K562 (cell line): ENCODE results near the gene ODC1. TPM values are rescaled to one million over a fixed set of nuclear protein-coding genes. Genes with fewer than 3 reads are reported as not detected.
"Not testable (repeated sequence)": the region's sequence is repeated elsewhere in the genome, so short reads cannot be mapped to it uniquely, and the experiment has no call there.

Experiments used
- ATAC-seq: fragments of 200-7000 bp; cut with Tn5 transposase; 3 replicates; pipeline ENCODE4 v1.9.1; 2020; ENCODE audit warnings: moderate library complexity
- BruUV-seq: library from RNA; stranded (reverse); fragments of 400-500 nt; replicated peaks from 2 replicates; lab custom pipeline; 2021; lab: Mats Ljungman, UMichigan
- CTCF ChIA-PET: fragments of 300-600 bp; formaldehyde crosslinking; extraction: SDS; loops from one replicate; lab custom pipeline; 2021; ENCODE audit warnings: low intra/inter-chr PET ratio; lab: Yijun Ruan, JAX
- POLR2A ChIA-PET: fragments of 300-600, 350-650 bp; sonication (Branson Sonifier 250); formaldehyde crosslinking; extraction: SDS; loops from one replicate; lab custom pipeline; 2021; ENCODE audit warnings: antibody characterized with exemption, inconsistent platforms; lab: Yijun Ruan, JAX
- DNase-seq, 4 experiments: peaks; one replicate each; pipeline versions ENCODE4 v3.0.0 to v3.0.0-alpha.2; 2011 to 2018; ENCODE audit warnings: low spot score in 3 of 4, mixed read lengths in 3 of 4; ENCODE audit errors: extremely low read depth in 1 of 4
- FAIRE-seq: peaks from 2 replicates; lab custom pipeline; 2011; peaks lifted over from hg19 to GRCh38; lab: Jason Lieb, UNC
- H2AFZ ChIP-seq: 2 replicates; pipeline ENCODE4 v1.6.0; 2011; ENCODE audit warnings: low read depth, low read length, control low read depth, inconsistent platforms
- H3K27ac ChIP-seq: fragments of 200-600 bp; 3 replicates; pipeline ENCODE4 v1.8.0; 2011; ENCODE audit warnings: low read depth, mild to moderate bottlenecking, control low read depth, inconsistent platforms, low read length, moderate library complexity, mixed read lengths; ENCODE audit errors: extremely low read depth
- H3K27me3 ChIP-seq, 2 experiments: fragments of 300-600 bp in 1 of 2; 2 replicates in 1 of 2; 3 replicates in 1 of 2; pipeline versions ENCODE4 v1.6.0 to v1.8.0; 2011; ENCODE audit warnings: inconsistent platforms in 2 of 2, low read length in 2 of 2, mild to moderate bottlenecking in 1 of 2, mixed read lengths in 1 of 2, moderate library complexity in 1 of 2; ENCODE audit not compliant: control insufficient read depth in 2 of 2, insufficient read depth in 2 of 2
- H3K36me3 ChIP-seq: fragments of 300-600 bp; 3 replicates; pipeline ENCODE4 v1.8.0; 2011; ENCODE audit warnings: mild to moderate bottlenecking, low read length, inconsistent platforms; ENCODE audit not compliant: control insufficient read depth, insufficient read depth
- H3K4me1 ChIP-seq, 2 experiments: fragments of 200-600 bp in 1 of 2; replicated peaks in 1 of 2; 2 replicates in 1 of 2; 3 replicates in 1 of 2; pipeline versions ENCODE4 v1.5.1 to v1.8.0; 2011; ENCODE audit warnings: inconsistent platforms in 2 of 2, low read length in 2 of 2, mild to moderate bottlenecking in 1 of 2, mixed read lengths in 1 of 2, moderate library complexity in 1 of 2; ENCODE audit not compliant: control insufficient read depth in 2 of 2, insufficient read depth in 2 of 2
- H3K4me2 ChIP-seq: 2 replicates; pipeline ENCODE4 v1.6.1; 2011; ENCODE audit warnings: low read length, control low read depth, inconsistent platforms, mixed read lengths; ENCODE audit not compliant: insufficient read depth
- H3K4me3 ChIP-seq: fragments of 200-600 bp; sonication (generic), shearing (Covaris generic); 2 replicates; pipeline ENCODE4 v1.5.1; 2016; ENCODE audit warnings: control low read depth, inconsistent platforms
- H3K79me2 ChIP-seq: fragments of 200-600 bp; 3 replicates; pipeline ENCODE4 v1.8.0; 2011; ENCODE audit warnings: low read length, inconsistent platforms; ENCODE audit not compliant: control insufficient read depth, insufficient read depth
- H3K9ac ChIP-seq, 2 experiments: 2 replicates each; pipeline versions ENCODE4 v1.6.0 to v1.6.1; 2011; ENCODE audit warnings: low read depth in 2 of 2, low read length in 2 of 2, control low read depth in 1 of 2, inconsistent platforms in 1 of 2, mild to moderate bottlenecking in 1 of 2, mixed read lengths in 1 of 2; ENCODE audit not compliant: insufficient read depth in 1 of 2
- H3K9me1 ChIP-seq: one replicate; pipeline ENCODE4 v1.6.0; 2011; ENCODE audit warnings: inconsistent platforms, mild to moderate bottlenecking, low read length, moderate library complexity; ENCODE audit not compliant: control insufficient read depth, insufficient read depth
- H3K9me3 ChIP-seq: replicated peaks from 2 replicates; pipeline ENCODE4 v1.5.1; 2011; ENCODE audit warnings: low read depth, low read length, inconsistent platforms; ENCODE audit not compliant: control insufficient read depth, insufficient read depth
- H4K20me1 ChIP-seq: replicated peaks from 2 replicates; pipeline ENCODE4 v1.6.1; 2011; ENCODE audit warnings: low read length, inconsistent platforms, mixed read lengths; ENCODE audit not compliant: control insufficient read depth, insufficient read depth
- FOXJ2 ChIP-seq: fragments of 200-800 bp; sonication (Bioruptor generic); IDR thresholded peaks from 2 replicates; pipeline ENCODE4 v1.6.1; 2016; ENCODE audit warnings: missing genetic modification characterization, missing compliant biosample characterization
- HOXB6 ChIP-seq: fragments of 250-450 bp; sonication (Bioruptor Pico); IDR thresholded peaks from 2 replicates; pipeline ENCODE4 v1.5.1; 2022; ENCODE audit warnings: mild to moderate bottlenecking, borderline replicate concordance
- TAF9B ChIP-seq: fragments of 450-650 bp; IDR thresholded peaks from 2 replicates; pipeline ENCODE4 v1.6.1; 2018; ENCODE audit warnings: mild to moderate bottlenecking; ENCODE audit not compliant: partially characterized antibody
- TCF7 ChIP-seq: sonication (generic); IDR thresholded peaks from 2 replicates; pipeline ENCODE4 v1.6.1; 2016; ENCODE audit warnings: antibody characterized with exemption, borderline replicate concordance
- TFE3 ChIP-seq: fragments of 450-650 bp; formaldehyde crosslinking; IDR thresholded peaks from 2 replicates; pipeline ENCODE4 v1.4.0; 2020; ENCODE audit warnings: mild to moderate bottlenecking, mixed read lengths
- ZEB2 ChIP-seq: fragments of 450-650 bp; IDR thresholded peaks from 2 replicates; pipeline ENCODE4 v1.6.1; 2016
- ZFPM2 ChIP-seq: fragments of 250-450 bp; sonication (Bioruptor Pico); IDR thresholded peaks from 2 replicates; pipeline ENCODE4 v1.5.1; 2022; ENCODE audit warnings: mild to moderate bottlenecking
- WGBS: fragments of 100-300 bp; shearing (Covaris generic); methylation state at CpG from one replicate; pipeline ENCODE4 v1.1.6; 2016; ENCODE audit warnings: low coverage, mixed read lengths; ENCODE audit not compliant: insufficient coverage; ENCODE audit errors: missing lambda C conversion rate; 5-methylcytosine and 5-hydroxymethylcytosine counted together
- in situ Hi-C: fragments of 300-500 bp; cut with MboI; formaldehyde crosslinking; loops from 4 replicates; pipeline ENCODE4 v1.15.0; 2018; ENCODE audit warnings: inconsistent platforms, mixed read lengths
- intact Hi-C: fragments of 100-400 bp; cut with micrococcal nuclease; formaldehyde crosslinking; loops from 2 replicates; pipeline ENCODE4 v1.14.2; 2022
- polyA plus RNA-seq, 8 experiments: library from polyadenylated mRNA; depleted of rRNA in 4 of 8; stranded (reverse) in 5 of 8; unstranded in 3 of 8; fragments of >200 nt; fragmentation: Nextera tagmentation in 2 of 8; fragmentation: Illumina TruSeq in 1 of 8; extraction: Ambion mirVana in 2 of 8; extraction: Trizol in 1 of 8; gene quantifications; 2 replicates each; pipeline versions ENCODE4 v1.2.1 to v1.2.3, GENCODE V29; 2011 to 2014; ENCODE audit warnings: inconsistent platforms in 1 of 8, missing spikeins in 1 of 8
- total RNA-seq, 7 experiments: library from RNA; depleted of rRNA in 6 of 7; stranded (reverse); fragments of >200 nt in 6 of 7; fragmentation: Illumina TruSeq in 2 of 7; extraction: Trizol in 2 of 7; gene quantifications; 2 replicates each; pipeline versions ENCODE4 v1.2.1 to v1.2.3, GENCODE V29; 2011 to 2021; ENCODE audit warnings: low replicate concordance in 1 of 7

The ODC1 gene
- total and polyA plus RNA-seq, 9 of the 15 experiments (the other 6 are each of a cell fraction or from before 2014, with no cell fraction given): 142 to 563 (median 457) TPM

- TF ChIP-seq TFE3 (CRISPR knock-in tag): no peak
- no peak for TF ChIP-seq ZEB2
- no peak for TF ChIP-seq TCF7
- no peak for TF ChIP-seq HOXB6
- TF ChIP-seq TAF9B: no peak
- no peak for TF ChIP-seq ZFPM2 (CRISPR knock-in tag)
- TF ChIP-seq FOXJ2 (tag): 0 out of 2 replicates have a peak, but pooled peaks have one; percentile 1
- no peaks in the 10 kb centered on the region for H3K9me1 ChIP-seq
- no TSS peak for BruUV-seq
- no peak overlapping the region for H3K27ac ChIP-seq
- DNase-seq: no peak
- FAIRE-seq: no peak
- in situ Hi-C loops: no loop called here
- WGBS: 10% methylated on average over 13 of the region's 13 CpGs
- H2AFZ ChIP-seq: no peak overlapping the region
- intact Hi-C loops: loop anchor here (5.0 kb wide), 1 partner anchor 37 kb away; no protein-coding TSS in a partner anchor
- 0 out of 2 replicates have a peak, but pooled peaks cover 8% of the 10 kb centered on the region for H4K20me1 ChIP-seq
- H3K4me3 ChIP-seq: no peak overlapping the region
- no peaks in the 10 kb centered on the region for H3K79me2 ChIP-seq
- no peaks in the 10 kb centered on the region for H3K9me3 ChIP-seq
- no peak overlapping the region for H3K4me2 ChIP-seq
- ATAC-seq: no peak; the same call in 2 of the 3 replicates
- peaks cover 25 to 47% of the 10 kb centered on the region in 2 experiments; a peak in 4 of 5 replicates for H3K27me3 ChIP-seq
- H3K36me3 ChIP-seq: no peaks in the 10 kb centered on the region
- no peak overlapping the region for H3K9ac ChIP-seq
- H3K4me1 ChIP-seq: peaks cover 6 to 15% of the 10 kb centered on the region in 2 experiments; a peak in 4 of 5 replicates
- ChIA-PET CTCF (no interaction called here), POLR2A (no interaction called here)
Observed at GRCh38 chr2:10489842-10490555, 41.9 kb upstream of the ODC1 start.

- ATAC-seq, H3K9me1 ChIP-seq, H3K9ac ChIP-seq, H2AFZ ChIP-seq, H3K4me2 ChIP-seq, H3K27ac ChIP-seq, H3K9me3 ChIP-seq, H3K79me2 ChIP-seq, CTCF ChIA-PET, H3K4me1 ChIP-seq, H3K4me3 ChIP-seq, FAIRE-seq, H3K36me3 ChIP-seq, H4K20me1 ChIP-seq, in situ Hi-C loops, intact Hi-C loops, BruUV-seq, DNase-seq: not testable (repeated sequence)
- POLR2A ChIA-PET: interaction anchor here (0.6 kb wide), 1 partner anchor 209 kb away, joined by 3 read pairs; no protein-coding TSS in a partner anchor
- peaks cover 18 to 31% of the 10 kb centered on the region in 2 experiments; a peak in 4 of 5 replicates for H3K27me3 ChIP-seq
- 8% methylated on average over 6 of the region's 8 CpGs for WGBS
Observed at GRCh38 chr2:10488142-10488541, 40.0 kb upstream of the ODC1 start.

GRCh38 chr2:10487741-10488104 lies 39.6 kb upstream of the ODC1 start:
- H2AFZ ChIP-seq, H3K9me3 ChIP-seq, H3K4me1 ChIP-seq, in situ Hi-C loops, FAIRE-seq, H3K79me2 ChIP-seq, H3K27ac ChIP-seq, CTCF ChIA-PET, H3K36me3 ChIP-seq, intact Hi-C loops, H3K4me3 ChIP-seq, DNase-seq, H3K9me1 ChIP-seq, ATAC-seq, H3K4me2 ChIP-seq, BruUV-seq, H4K20me1 ChIP-seq, H3K9ac ChIP-seq: not testable (repeated sequence)
- peaks cover 18 to 30% of the 10 kb centered on the region in 2 experiments; a peak in 4 of 5 replicates for H3K27me3 ChIP-seq
- POLR2A ChIA-PET: interaction anchor here (1.2 kb wide), 1 partner anchor 15 kb away, joined by 3 read pairs; no protein-coding TSS in a partner anchor
- 8% methylated on average over 5 of the region's 5 CpGs for WGBS
